ENCODE data around the gene RAB43.

- TF ChIP-seq, protein P1, sequence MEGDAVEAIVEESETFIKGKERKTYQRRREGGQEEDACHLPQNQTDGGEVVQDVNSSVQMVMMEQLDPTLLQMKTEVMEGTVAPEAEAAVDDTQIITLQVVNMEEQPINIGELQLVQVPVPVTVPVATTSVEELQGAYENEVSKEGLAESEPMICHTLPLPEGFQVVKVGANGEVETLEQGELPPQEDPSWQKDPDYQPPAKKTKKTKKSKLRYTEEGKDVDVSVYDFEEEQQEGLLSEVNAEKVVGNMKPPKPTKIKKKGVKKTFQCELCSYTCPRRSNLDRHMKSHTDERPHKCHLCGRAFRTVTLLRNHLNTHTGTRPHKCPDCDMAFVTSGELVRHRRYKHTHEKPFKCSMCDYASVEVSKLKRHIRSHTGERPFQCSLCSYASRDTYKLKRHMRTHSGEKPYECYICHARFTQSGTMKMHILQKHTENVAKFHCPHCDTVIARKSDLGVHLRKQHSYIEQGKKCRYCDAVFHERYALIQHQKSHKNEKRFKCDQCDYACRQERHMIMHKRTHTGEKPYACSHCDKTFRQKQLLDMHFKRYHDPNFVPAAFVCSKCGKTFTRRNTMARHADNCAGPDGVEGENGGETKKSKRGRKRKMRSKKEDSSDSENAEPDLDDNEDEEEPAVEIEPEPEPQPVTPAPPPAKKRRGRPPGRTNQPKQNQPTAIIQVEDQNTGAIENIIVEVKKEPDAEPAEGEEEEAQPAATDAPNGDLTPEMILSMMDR (IDR thresholded peaks at IDR 0.05; ENCODE audit: insufficient read depth, low read length): no peak
- TF ChIP-seq POLR2AphosphoS5 (IDR thresholded peaks at IDR 0.05; ENCODE audit: low read depth) (no peak), GABPA (IDR thresholded peaks at IDR 0.05; ENCODE audit: low read depth) (no peak)
- TF ChIP-seq, protein P2, sequence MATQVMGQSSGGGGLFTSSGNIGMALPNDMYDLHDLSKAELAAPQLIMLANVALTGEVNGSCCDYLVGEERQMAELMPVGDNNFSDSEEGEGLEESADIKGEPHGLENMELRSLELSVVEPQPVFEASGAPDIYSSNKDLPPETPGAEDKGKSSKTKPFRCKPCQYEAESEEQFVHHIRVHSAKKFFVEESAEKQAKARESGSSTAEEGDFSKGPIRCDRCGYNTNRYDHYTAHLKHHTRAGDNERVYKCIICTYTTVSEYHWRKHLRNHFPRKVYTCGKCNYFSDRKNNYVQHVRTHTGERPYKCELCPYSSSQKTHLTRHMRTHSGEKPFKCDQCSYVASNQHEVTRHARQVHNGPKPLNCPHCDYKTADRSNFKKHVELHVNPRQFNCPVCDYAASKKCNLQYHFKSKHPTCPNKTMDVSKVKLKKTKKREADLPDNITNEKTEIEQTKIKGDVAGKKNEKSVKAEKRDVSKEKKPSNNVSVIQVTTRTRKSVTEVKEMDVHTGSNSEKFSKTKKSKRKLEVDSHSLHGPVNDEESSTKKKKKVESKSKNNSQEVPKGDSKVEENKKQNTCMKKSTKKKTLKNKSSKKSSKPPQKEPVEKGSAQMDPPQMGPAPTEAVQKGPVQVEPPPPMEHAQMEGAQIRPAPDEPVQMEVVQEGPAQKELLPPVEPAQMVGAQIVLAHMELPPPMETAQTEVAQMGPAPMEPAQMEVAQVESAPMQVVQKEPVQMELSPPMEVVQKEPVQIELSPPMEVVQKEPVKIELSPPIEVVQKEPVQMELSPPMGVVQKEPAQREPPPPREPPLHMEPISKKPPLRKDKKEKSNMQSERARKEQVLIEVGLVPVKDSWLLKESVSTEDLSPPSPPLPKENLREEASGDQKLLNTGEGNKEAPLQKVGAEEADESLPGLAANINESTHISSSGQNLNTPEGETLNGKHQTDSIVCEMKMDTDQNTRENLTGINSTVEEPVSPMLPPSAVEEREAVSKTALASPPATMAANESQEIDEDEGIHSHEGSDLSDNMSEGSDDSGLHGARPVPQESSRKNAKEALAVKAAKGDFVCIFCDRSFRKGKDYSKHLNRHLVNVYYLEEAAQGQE (IDR thresholded peaks at IDR 0.05; ENCODE audit: insufficient replicate concordance, low read depth): no peak
Observed at GRCh38 chr3:129144786-129145185, 23.2 kb upstream of the RAB43 start.
